Testis (tissue), 3 donors: ENCODE measurements around the gene PTGIS. TPM values are rescaled to one million over a fixed set of nuclear protein-coding genes. Genes with fewer than 3 reads are reported as not detected.
A peak's percentile ranks its signal among the peaks of the same experiment; 100 is the strongest.

Experiments used
- DNase-seq: peaks from one replicate; pipeline ENCODE4 v3.0.0-alpha.2; 2019
- H3K27ac ChIP-seq, 2 donors: fragments of 200-600 bp; sonication (generic); one replicate each; pipeline ENCODE4 v1.5.1; 2019
- H3K27me3 ChIP-seq: fragments of 200-600 bp; sonication (generic); one replicate; pipeline ENCODE4 v1.5.1; 2019
- H3K36me3 ChIP-seq: fragments of 200-600 bp; sonication (generic); one replicate; pipeline ENCODE4 v1.5.1; 2017; ENCODE audit warnings: low read depth; ENCODE audit errors: missing control alignments
- H3K4me1 ChIP-seq: fragments of 200-600 bp; sonication (generic); one replicate; pipeline ENCODE4 v1.5.1; 2019
- H3K4me3 ChIP-seq, 2 donors: fragments of 200-600 bp; sonication (generic); one replicate each; pipeline ENCODE4 v1.5.1; 2017 to 2019
- H3K9me3 ChIP-seq: fragments of 200-600 bp; sonication (generic); one replicate; pipeline ENCODE4 v1.5.1; 2017
- CTCF ChIP-seq, 3 experiments: fragments of 450-650 bp in 2 of 3; fragments of 200-600 bp in 1 of 3; sonication (generic) in 1 of 3; IDR thresholded peaks; one replicate each; pipeline ENCODE4 v1.5.1; 2016 to 2019; ENCODE audit warnings: antibody characterized with exemption in 3 of 3, mild to moderate bottlenecking in 2 of 3, moderate library complexity in 1 of 3
- POLR2A ChIP-seq: fragments of 450-650 bp; IDR thresholded peaks from one replicate; pipeline ENCODE4 v1.6.1; 2017; ENCODE audit warnings: antibody characterized with exemption, mild to moderate bottlenecking, moderate library complexity
- WGBS, 2 donors: methylation state at CpG; one replicate each; pipeline ENCODE4 v1.1.5; 2018; 5-methylcytosine and 5-hydroxymethylcytosine counted together
- intact Hi-C: fragments of 100-400 bp; cut with DNase I; formaldehyde crosslinking; loops from one replicate; pipeline ENCODE4 v1.15.1; 2023; ENCODE audit warnings: low total_unique reads
- polyA plus RNA-seq: library from polyadenylated mRNA; stranded (reverse); fragments of 350-450 nt; fragmentation: Illumina TruSeq; extraction: RNeasy Lipid Tissue Mini Kit (QIAGEN cat#74804); gene quantifications from one replicate; pipeline ENCODE4 v1.2.3, GENCODE V29; 2014; ENCODE audit warnings: low read depth, low replicate concordance; ENCODE audit not compliant: insufficient read depth
- total RNA-seq, 2 donors: library from RNA; depleted of rRNA; stranded (reverse); fragments of >200 nt; gene quantifications; one replicate each; pipeline ENCODE4 v1.2.3, GENCODE V29; 2016

The PTGIS gene
- total and polyA plus RNA-seq, 3 donors from 2014 or later = 12.2 to 30.3 (median 13.0) TPM

GRCh38 chr20:49561806-49562205 is 6.1 kb downstream of the PTGIS start:
- no peak for DNase-seq
- intact Hi-C loops = no loop called here
- H3K36me3 ChIP-seq = no peaks in the 10 kb centered on the region
- peak overlapping the region in 1 of 2 donors; percentile 69 for H3K27ac ChIP-seq
- no peaks in the 10 kb centered on the region for H3K9me3 ChIP-seq
- 54 to 72% methylated on average over 2 of the region's 2 CpGs for WGBS, 2 donors
- no peak for TF ChIP-seq CTCF (IDR thresholded peaks at IDR 0.05)
- TF ChIP-seq POLR2A = no peak
- H3K27me3 ChIP-seq = no peaks in the 10 kb centered on the region
- H3K4me3 ChIP-seq = no peak overlapping the region
- peaks cover 10% of the 10 kb centered on the region for H3K4me1 ChIP-seq

GRCh38 chr20:49561256-49561655 is 6.7 kb downstream of the PTGIS start:
- Histone ChIP-seq H3K27ac (peak overlapping the region in 1 of 2 donors; percentile 69), H3K4me3 (no peak overlapping the region), H3K4me1 (peaks cover 10% of the 10 kb centered on the region), H3K9me3 (no peaks in the 10 kb centered on the region), H3K27me3 (no peaks in the 10 kb centered on the region), H3K36me3 (no peaks in the 10 kb centered on the region)
- intact Hi-C loops = no loop called here
- 55 to 79% methylated on average over 2 to 4 of the region's 4 CpGs for WGBS, 2 donors
- no peak for DNase-seq
- TF ChIP-seq POLR2A (no peak), CTCF (IDR thresholded peaks at IDR 0.05) (no peak)

- no peaks in the 10 kb centered on the region for H3K36me3 ChIP-seq
- H3K27me3 ChIP-seq = no peaks in the 10 kb centered on the region
- H3K4me3 ChIP-seq = no peak overlapping the region
- intact Hi-C loops = no loop called here
- peak overlapping the region in 1 of 2 donors; percentile 58 for H3K27ac ChIP-seq
- no peak for TF ChIP-seq CTCF (IDR thresholded peaks at IDR 0.05)
- TF ChIP-seq POLR2A = no peak
- H3K9me3 ChIP-seq = no peaks in the 10 kb centered on the region
- WGBS, 2 donors = 89 to 97% methylated on average over 11 of the region's 11 CpGs
- peaks cover 10% of the 10 kb centered on the region for H3K4me1 ChIP-seq
- DNase-seq = no peak
Observed at GRCh38 chr20:49560646-49561045, 7.3 kb downstream of the PTGIS start.

- Histone ChIP-seq H3K4me1 (peaks cover 10% of the 10 kb centered on the region), H3K4me3 (no peak overlapping the region), H3K27ac (peak overlapping the region in 1 of 2 donors; percentile 58), H3K27me3 (no peaks in the 10 kb centered on the region), H3K36me3 (no peaks in the 10 kb centered on the region), H3K9me3 (no peaks in the 10 kb centered on the region)
- 95% methylated on average over 7 of the region's 7 CpGs for WGBS, 2 donors
- intact Hi-C loops = no loop called here
- no peak for DNase-seq
- TF ChIP-seq POLR2A (no peak), CTCF (IDR thresholded peaks at IDR 0.05) (no peak)
Observed at GRCh38 chr20:49560186-49560585, 7.8 kb downstream of the PTGIS start.

- 79 to 83% methylated on average over 19 of the region's 19 CpGs for WGBS, 2 donors
- no peak overlapping the region for H3K4me3 ChIP-seq
- intact Hi-C loops = no loop called here
- DNase-seq = no peak
- H3K9me3 ChIP-seq = no peaks in the 10 kb centered on the region
- no peaks in the 10 kb centered on the region for H3K36me3 ChIP-seq
- H3K4me1 ChIP-seq = peaks cover 10% of the 10 kb centered on the region
- TF ChIP-seq CTCF (IDR thresholded peaks at IDR 0.05) (no peak), POLR2A (no peak)
- H3K27ac ChIP-seq = peak overlapping the region in 1 of 2 donors; percentile 58
- no peaks in the 10 kb centered on the region for H3K27me3 ChIP-seq
Observed at GRCh38 chr20:49559411-49560081, 8.4 kb downstream of the PTGIS start.
